AG10803 (cell line): Measurements from ENCODE around the gene BAK1.
A peak's percentile ranks its signal among the peaks of the same experiment; 100 is the strongest.

Experiments used
- DNase-seq: peaks from one replicate; pipeline ENCODE4 v3.0.0; 2010; ENCODE audit warnings: low read depth
- H3K4me3 ChIP-seq: 2 replicates; pipeline ENCODE4 v1.5.1; 2011; ENCODE audit warnings: mild to moderate bottlenecking, low read length, control low read depth
- TF ChIP-seq, protein P1 (sequence below): conservative IDR thresholded peaks from 2 replicates; pipeline ENCODE4 v1.5.1; 2011; ENCODE audit warnings: mild to moderate bottlenecking, low read length, control low read depth, inconsistent platforms

Gene BAK1

DNA sequence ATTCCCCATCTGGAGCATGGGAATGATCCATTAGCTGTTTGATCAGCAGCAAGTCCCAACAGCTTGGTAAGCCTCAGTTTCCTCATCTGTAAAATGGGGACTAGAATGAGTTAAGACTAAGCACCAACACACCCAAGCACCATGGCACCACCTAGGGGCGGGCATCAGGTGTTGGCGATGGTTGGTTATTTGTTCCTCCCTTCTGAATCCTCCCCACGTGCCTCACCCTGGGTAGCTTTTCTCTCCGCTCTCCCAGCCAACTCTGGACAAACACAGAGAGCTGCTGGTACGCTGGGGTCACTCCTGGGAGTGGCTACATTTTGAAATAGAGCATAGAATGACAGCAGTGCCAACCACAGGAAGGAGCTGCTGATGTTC is 27.7 kb upstream of the BAK1 start:
- DNase-seq, result no peak
- TF ChIP-seq, protein P1, sequence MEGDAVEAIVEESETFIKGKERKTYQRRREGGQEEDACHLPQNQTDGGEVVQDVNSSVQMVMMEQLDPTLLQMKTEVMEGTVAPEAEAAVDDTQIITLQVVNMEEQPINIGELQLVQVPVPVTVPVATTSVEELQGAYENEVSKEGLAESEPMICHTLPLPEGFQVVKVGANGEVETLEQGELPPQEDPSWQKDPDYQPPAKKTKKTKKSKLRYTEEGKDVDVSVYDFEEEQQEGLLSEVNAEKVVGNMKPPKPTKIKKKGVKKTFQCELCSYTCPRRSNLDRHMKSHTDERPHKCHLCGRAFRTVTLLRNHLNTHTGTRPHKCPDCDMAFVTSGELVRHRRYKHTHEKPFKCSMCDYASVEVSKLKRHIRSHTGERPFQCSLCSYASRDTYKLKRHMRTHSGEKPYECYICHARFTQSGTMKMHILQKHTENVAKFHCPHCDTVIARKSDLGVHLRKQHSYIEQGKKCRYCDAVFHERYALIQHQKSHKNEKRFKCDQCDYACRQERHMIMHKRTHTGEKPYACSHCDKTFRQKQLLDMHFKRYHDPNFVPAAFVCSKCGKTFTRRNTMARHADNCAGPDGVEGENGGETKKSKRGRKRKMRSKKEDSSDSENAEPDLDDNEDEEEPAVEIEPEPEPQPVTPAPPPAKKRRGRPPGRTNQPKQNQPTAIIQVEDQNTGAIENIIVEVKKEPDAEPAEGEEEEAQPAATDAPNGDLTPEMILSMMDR, result peak; percentile 21
- H3K4me3 ChIP-seq, result no peak overlapping the region

DNA sequence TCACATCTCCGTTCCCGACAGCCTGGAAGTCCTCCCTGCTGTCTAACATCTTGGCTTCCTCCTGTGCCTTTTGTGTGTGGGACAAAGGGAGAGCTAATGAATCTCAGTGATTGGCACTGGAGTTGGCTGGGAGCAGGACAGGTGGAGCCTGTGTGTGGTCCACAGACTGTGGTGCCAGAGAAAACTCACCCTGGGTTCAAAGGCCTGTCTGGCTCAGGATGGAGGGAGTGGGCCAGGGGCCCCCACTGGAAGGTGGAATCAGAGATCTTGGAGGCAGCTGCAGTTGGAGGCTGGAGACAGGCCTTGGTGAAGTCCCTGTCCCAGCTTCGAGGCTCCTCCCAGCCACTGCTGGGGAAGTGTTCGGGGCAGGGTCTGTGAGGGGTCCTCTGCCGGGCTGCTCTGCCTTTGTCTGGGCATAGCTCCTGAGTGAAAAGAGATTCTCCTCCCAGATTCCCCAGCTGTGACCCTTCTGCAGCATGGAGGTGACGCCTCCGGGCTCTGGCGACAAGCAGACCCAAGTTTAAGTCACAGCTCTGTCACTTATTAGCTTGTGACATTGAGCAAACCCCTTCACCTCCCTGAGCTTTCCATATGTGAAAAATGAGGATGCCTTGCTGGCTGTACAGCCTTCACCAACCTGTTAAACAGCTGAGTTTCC is 27.2 kb upstream of the BAK1 start:
- H3K4me3 ChIP-seq, result no peak overlapping the region
- no peak for DNase-seq
- TF ChIP-seq, protein P1, result no peak

DNA sequence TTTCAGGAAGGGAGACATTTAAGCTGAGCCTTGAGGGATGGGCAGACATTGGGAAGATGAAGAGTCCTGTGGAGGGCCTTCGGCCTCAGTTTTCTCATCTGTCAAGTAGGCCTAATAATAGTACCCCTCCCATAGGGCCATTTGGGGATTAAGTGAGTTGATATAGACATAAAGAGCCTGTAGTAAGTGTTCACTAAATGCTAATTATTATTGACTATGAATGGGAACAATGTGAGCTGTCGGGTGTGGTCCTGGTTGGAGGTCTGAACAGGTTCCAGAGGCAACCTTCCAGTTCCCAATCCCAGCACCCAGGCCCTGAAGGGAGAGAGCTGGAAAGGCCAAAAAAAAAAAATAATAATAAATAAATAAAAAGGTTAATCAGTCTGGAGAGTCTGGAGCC is 26.6 kb upstream of the BAK1 start:
- DNase-seq, result no peak
- TF ChIP-seq, protein P1, result no peak
- no peak overlapping the region for H3K4me3 ChIP-seq

DNA sequence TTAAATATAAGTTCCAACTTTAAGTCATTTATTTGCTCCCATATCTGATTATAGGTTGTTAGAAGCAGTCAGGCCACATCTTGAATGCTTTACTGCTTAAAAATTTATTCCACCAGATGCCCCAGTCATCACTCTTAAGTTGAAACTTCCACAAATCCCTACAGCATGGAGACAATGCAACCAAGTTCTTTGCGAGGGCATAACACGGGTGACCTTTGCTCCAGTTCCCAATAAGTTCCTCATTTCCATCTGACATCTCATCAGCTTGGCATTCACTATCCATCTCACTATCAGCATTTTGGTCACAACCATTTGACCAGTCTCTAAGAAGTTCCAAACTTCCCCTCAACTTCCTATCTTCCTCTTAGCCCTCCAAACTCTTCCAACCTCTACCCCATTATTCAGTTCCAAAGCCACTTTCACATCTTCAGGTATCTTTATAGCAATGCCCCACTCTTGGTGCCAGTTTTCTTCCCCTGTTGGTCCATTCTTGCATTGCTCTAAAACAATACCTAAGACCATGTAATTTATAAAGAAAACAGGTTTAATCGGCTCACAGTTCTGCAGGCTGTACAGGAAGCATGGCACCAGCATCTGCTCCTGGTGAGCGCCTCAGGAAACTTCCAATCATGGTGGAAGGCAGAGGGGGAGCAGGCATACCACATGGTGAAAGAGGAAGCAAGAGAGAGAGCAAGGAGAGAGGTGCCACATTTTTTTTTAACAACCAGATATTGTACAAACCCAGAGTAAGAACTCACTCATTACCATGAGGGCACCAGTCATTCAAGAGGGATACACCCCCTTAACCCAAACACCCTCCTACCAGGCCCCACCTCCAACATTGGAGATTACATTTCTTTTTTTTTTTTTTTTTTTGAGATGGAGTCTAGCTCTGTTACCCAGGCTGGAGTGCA is 25.1 kb upstream of the BAK1 start:
- DNase-seq, result peak; percentile 35
- no peak overlapping the region for H3K4me3 ChIP-seq
- TF ChIP-seq, protein P1, result no peak

DNA sequence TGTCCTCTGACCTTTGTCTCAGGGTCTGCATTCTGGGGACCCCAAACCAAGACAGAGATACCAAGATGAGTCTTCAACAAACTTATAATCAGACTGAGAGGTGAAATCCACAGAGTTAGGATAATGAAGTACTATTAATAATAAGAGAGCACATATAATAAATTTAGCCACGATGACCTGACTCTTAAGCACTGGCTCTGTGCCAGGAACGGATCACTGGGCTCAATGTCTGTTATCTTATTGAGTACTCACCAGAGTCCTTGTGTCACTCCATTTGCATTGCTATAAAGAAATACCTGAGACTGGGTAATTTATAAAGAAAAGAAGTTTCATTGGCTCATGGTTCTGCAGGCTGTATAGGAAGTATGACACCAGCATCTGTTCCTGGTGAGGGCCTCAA is 22.1 kb upstream of the BAK1 start:
- TF ChIP-seq, protein P1, result no peak
- no peak overlapping the region for H3K4me3 ChIP-seq
- no peak for DNase-seq

DNA sequence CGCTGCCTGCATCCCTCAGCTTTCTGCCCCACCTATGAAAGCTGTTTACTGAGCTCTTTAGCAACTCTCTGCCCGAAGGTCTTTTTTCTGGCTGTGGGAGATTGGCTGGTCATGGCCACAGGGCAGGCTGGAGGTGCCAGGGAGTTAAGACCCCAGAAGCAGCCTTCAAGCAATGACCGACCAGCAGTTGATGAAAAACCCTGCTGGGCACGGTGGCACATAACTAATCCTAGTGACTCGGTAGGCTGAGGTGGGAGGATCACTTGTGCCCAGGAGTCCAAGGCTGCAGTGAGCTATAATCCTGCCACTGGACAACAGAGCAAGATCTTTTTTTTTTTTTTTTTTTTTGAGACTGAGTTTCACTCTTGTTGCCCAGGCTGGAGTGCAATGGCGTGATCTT is 20.7 kb upstream of the BAK1 start:
- DNase-seq, result no peak
- H3K4me3 ChIP-seq, result no peak overlapping the region
- TF ChIP-seq, protein P1, result no peak
